ENCODE data around the gene GMDS. TPM values are rescaled to one million over a fixed set of nuclear protein-coding genes. Genes with fewer than 3 reads are reported as not detected.

GMDS gene
- total and polyA plus RNA-seq, 2 of the 13 experiments (the other 11 are each of a cell fraction or from before 2014, with no cell fraction given): 64.4 to 112 TPM

DNA sequence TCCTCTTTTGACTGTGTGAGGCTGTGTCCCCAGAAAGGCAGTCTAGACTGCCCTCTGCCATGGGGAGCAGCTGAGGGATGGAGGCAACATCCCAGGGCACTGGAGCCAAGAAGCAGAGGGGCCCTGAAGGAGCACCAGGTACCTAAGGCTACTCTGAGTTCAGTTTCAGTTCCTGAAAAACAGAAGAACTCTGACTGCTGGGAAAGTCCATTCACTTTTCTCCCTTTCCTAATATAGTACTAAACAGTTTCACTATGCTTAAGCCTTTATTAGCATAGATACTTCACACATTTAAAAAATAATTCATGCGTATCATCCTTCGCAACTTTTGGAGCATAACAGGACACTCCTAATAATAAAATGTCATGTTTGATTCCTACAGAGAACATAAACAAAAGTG is 505.7 kb downstream of the GMDS start:
- over 99% methylated on average over 2 of the region's 2 CpGs for WGBS (ENCODE audit: low lambda C conversion rate)
- H3K9ac ChIP-seq (ENCODE audit: insufficient read depth, low read depth, low read length): no peak overlapping the region
- intact Hi-C loops (cut with micrococcal nuclease; ENCODE audit: unreplicated experiment) (no loop called here), in situ Hi-C loops (cut with HindIII; ENCODE audit: extremely low pct_ligation_motif_present, low pct_unique_long_range_greater_than_20kb) (no loop called here)
- ATAC-seq: no peak
- ChIA-PET CTCF (ENCODE audit: low intra/inter-chr PET ratio, low total read pairs) (no interaction called here), POLR2A (no interaction called here)
- no peaks in the 10 kb centered on the region for H3K9me3 ChIP-seq (ENCODE audit: low read length)
- H3K79me2 ChIP-seq (ENCODE audit: insufficient read depth, low read length): no peaks in the 10 kb centered on the region
- peaks cover 9 to 32% of the 10 kb centered on the region in 2 experiments for H3K36me3 ChIP-seq (replicated peaks in 1 of 2; ENCODE audit: control insufficient read depth in 1 of 2, insufficient read depth in 2 of 2, low read length in 2 of 2)
- no peak for FAIRE-seq
- no peak for DNase-seq (ENCODE audit: low spot score)
- no peaks in the 10 kb centered on the region for H3K4me1 ChIP-seq (ENCODE audit: insufficient read depth, low read length)
- H3K27ac ChIP-seq (ENCODE audit: extremely low read length, insufficient read depth, low read length): no peak overlapping the region
- H3K27me3 ChIP-seq (ENCODE audit: control insufficient read depth in 1 of 2, insufficient read depth in 2 of 2, low read length in 2 of 2): no peaks in the 10 kb centered on the region
- no peak overlapping the region for H2AFZ ChIP-seq (ENCODE audit: low read length)
- no peaks in the 10 kb centered on the region for H4K20me1 ChIP-seq (ENCODE audit: insufficient read depth, low read length)
- TF ChIP-seq, protein P1, sequence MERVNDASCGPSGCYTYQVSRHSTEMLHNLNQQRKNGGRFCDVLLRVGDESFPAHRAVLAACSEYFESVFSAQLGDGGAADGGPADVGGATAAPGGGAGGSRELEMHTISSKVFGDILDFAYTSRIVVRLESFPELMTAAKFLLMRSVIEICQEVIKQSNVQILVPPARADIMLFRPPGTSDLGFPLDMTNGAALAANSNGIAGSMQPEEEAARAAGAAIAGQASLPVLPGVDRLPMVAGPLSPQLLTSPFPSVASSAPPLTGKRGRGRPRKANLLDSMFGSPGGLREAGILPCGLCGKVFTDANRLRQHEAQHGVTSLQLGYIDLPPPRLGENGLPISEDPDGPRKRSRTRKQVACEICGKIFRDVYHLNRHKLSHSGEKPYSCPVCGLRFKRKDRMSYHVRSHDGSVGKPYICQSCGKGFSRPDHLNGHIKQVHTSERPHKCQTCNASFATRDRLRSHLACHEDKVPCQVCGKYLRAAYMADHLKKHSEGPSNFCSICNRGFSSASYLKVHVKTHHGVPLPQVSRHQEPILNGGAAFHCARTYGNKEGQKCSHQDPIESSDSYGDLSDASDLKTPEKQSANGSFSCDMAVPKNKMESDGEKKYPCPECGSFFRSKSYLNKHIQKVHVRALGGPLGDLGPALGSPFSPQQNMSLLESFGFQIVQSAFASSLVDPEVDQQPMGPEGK (CRISPR knock-in tag; IDR thresholded peaks at IDR 0.05): no peak
- TF ChIP-seq, protein P2, sequence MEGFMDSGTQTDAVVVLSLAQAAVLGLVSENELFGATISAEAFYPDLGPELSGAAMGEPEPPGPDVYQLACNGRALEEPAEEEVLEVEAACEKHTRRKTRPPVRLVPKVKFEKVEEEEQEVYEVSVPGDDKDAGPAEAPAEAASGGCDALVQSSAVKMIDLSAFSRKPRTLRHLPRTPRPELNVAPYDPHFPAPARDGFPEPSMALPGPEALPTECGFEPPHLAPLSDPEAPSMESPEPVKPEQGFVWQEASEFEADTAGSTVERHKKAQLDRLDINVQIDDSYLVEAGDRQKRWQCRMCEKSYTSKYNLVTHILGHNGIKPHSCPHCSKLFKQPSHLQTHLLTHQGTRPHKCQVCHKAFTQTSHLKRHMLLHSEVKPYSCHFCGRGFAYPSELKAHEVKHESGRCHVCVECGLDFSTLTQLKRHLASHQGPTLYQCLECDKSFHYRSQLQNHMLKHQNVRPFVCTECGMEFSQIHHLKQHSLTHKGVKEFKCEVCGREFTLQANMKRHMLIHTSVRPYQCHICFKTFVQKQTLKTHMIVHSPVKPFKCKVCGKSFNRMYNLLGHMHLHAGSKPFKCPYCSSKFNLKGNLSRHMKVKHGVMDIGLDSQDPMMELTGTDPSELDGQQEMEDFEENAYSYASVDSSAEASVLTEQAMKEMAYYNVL (CRISPR knock-in tag; IDR thresholded peaks at IDR 0.05; ENCODE audit: borderline replicate concordance): no peak
- TF ChIP-seq POGZ (CRISPR knock-in tag; IDR thresholded peaks at IDR 0.05) (no peak), KAT8 (CRISPR knock-in tag; IDR thresholded peaks at IDR 0.05) (no peak), ZNF460 (CRISPR knock-in tag; IDR thresholded peaks at IDR 0.05; ENCODE audit: borderline replicate concordance) (no peak)
- H3K4me2 ChIP-seq (ENCODE audit: low read depth, low read length): no peak overlapping the region
- no peak overlapping the region for H3K4me3 ChIP-seq (replicated peaks in 1 of 3; ENCODE audit: insufficient read depth in 1 of 3, low read depth in 2 of 3, low read length in 3 of 3)
- BruUV-seq (replicated peaks): no TSS peak
